ENCODE measurements around the gene CISD3. TPM values are rescaled to one million over a fixed set of nuclear protein-coding genes. Genes with fewer than 3 reads are reported as not detected.

The CISD3 gene
- total and polyA plus RNA-seq, 2 experiments from 2014 or later = 0.94 to 8.9 TPM

GRCh38 chr17:38752308-38753070 is 22.3 kb downstream of the CISD3 start, which contains the start of gene PSMB3 (continued):
- TF ChIP-seq REST (IDR thresholded peaks at IDR 0.05; ENCODE audit: unreplicated experiment) = no peak
- TF ChIP-seq NANOG (IDR thresholded peaks at IDR 0.05; ENCODE audit: borderline replicate concordance) = peak; percentile 81
- peak; percentile 86 for TF ChIP-seq POLR2AphosphoS5 (IDR thresholded peaks at IDR 0.05; ENCODE audit: low read depth)
- peak; percentile 70; the same call in 1 of the 2 replicates for TF ChIP-seq CREB1 (CRISPR knock-in tag; IDR thresholded peaks at IDR 0.05; ENCODE audit: low read depth)
- TF ChIP-seq ZNF331 (CRISPR knock-in tag; IDR thresholded peaks at IDR 0.05; ENCODE audit: low read depth) = no peak
- TF ChIP-seq, protein P1, sequence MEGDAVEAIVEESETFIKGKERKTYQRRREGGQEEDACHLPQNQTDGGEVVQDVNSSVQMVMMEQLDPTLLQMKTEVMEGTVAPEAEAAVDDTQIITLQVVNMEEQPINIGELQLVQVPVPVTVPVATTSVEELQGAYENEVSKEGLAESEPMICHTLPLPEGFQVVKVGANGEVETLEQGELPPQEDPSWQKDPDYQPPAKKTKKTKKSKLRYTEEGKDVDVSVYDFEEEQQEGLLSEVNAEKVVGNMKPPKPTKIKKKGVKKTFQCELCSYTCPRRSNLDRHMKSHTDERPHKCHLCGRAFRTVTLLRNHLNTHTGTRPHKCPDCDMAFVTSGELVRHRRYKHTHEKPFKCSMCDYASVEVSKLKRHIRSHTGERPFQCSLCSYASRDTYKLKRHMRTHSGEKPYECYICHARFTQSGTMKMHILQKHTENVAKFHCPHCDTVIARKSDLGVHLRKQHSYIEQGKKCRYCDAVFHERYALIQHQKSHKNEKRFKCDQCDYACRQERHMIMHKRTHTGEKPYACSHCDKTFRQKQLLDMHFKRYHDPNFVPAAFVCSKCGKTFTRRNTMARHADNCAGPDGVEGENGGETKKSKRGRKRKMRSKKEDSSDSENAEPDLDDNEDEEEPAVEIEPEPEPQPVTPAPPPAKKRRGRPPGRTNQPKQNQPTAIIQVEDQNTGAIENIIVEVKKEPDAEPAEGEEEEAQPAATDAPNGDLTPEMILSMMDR (conservative IDR thresholded peaks at IDR 0.05; ENCODE audit: low read depth in 2 of 2) = no peak

- Histone ChIP-seq H3K4me3 (peak overlapping the region; percentile 69), H3K4me1 (ENCODE audit: insufficient read depth) (peaks cover 20% of the 10 kb centered on the region), H3K27ac (ENCODE audit: low read depth) (no peak overlapping the region), H4K20me1 (replicated peaks; ENCODE audit: insufficient read depth) (peaks cover 9% of the 10 kb centered on the region; the same call in 1 of the 2 replicates), H3F3A (replicated peaks; ENCODE audit: low read depth) (peaks cover 2% of the 10 kb centered on the region; the same call in 1 of the 2 replicates), H3K27me3 (ENCODE audit: insufficient read depth) (peaks cover 16% of the 10 kb centered on the region), H3K79me2 (replicated peaks; ENCODE audit: insufficient read depth) (peaks cover 23% of the 10 kb centered on the region), H2AFZ (no peak overlapping the region), H3K9me2 (ENCODE audit: insufficient read depth) (no peaks in the 10 kb centered on the region), H3K36me3 (ENCODE audit: insufficient read depth) (peaks cover 10% of the 10 kb centered on the region), H3K4me2 (peak overlapping the region; percentile 91)
- DNase-seq (ENCODE audit: low spot score) (no peak), ATAC-seq (no peak)
- Mint-ChIP-seq H3K36me3 (ENCODE audit: low read depth) (peaks cover 30% of the 10 kb centered on the region), H3K27ac (peak overlapping the region; percentile 31; the same call in 1 of the 2 replicates), H3K9me3 (peaks cover 5% of the 10 kb centered on the region), H3K4me3 (peak overlapping the region; percentile 97), H3K4me1 (peaks cover 12% of the 10 kb centered on the region), H3K27me3 (ENCODE audit: insufficient read depth, low read depth, poor library complexity) (peaks cover 27% of the 10 kb centered on the region)
- no peak for TF ChIP-seq JUNB (IDR thresholded peaks at IDR 0.05; ENCODE audit: unreplicated experiment)
- TF ChIP-seq ZNF462 (CRISPR knock-in tag; IDR thresholded peaks at IDR 0.05) = no peak
- TF ChIP-seq, protein P1 (conservative IDR thresholded peaks at IDR 0.05; ENCODE audit: low read depth in 2 of 2) = no peak
- TF ChIP-seq ZNF114 (CRISPR knock-in tag; IDR thresholded peaks at IDR 0.05) = no peak
- TF ChIP-seq EZH2 (IDR thresholded peaks at IDR 0.05; ENCODE audit: low read depth, unreplicated experiment) = no peak
These were observed 22.9 kb downstream of the CISD3 start for GRCh38 chr17:38753071-38753506.
